Measurements from ENCODE around the gene HMHB1. TPM values are rescaled to one million over a fixed set of nuclear protein-coding genes. Genes with fewer than 3 reads are reported as not detected.

HMHB1 gene
- polyA plus RNA-seq, 1 donor from 2014 or later = not detected

DNA sequence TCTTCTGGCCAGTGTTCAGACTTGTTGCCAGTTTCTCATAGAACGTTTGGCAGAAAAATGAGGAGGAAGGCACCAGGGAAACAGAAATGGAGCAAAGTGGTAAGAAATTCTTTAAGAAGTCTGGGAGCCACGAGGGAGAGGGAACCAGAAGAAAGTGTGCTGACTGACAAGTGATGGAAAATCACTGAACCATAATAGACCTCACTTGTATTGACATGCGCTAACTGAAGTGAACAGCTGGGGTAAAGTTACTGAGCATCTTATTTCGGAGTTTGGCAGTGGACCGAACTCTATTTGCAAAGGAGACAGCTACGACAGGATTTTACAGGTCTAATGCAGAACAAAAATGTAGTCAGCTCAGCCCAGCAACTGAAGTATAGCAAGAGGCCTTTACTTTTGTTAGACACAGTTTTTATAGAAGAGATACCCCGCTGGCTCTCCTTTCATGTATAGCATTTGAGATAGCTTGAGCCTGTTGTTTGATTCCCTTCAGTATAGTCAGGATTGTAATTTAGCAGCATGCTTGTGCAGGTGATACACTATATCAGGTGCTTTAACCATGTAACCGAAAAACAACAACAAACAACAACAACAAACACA, 53.6 kb downstream of the HMHB1 start:
- no peaks in the 10 kb centered on the region for H3K27me3 ChIP-seq (ENCODE audit: insufficient read depth, low read depth, low read length)
- no peak overlapping the region for H3K4me2 ChIP-seq (ENCODE audit: low read length)
- H3F3A ChIP-seq (ENCODE audit: insufficient read depth, low read length, poor library complexity, severe bottlenecking) = no peaks in the 10 kb centered on the region
- H3K9me3 ChIP-seq (ENCODE audit: low read length) = no peaks in the 10 kb centered on the region
- no peak for TF ChIP-seq TAF1 (IDR thresholded peaks at IDR 0.05; ENCODE audit: low read depth)
- TF ChIP-seq, protein P1, sequence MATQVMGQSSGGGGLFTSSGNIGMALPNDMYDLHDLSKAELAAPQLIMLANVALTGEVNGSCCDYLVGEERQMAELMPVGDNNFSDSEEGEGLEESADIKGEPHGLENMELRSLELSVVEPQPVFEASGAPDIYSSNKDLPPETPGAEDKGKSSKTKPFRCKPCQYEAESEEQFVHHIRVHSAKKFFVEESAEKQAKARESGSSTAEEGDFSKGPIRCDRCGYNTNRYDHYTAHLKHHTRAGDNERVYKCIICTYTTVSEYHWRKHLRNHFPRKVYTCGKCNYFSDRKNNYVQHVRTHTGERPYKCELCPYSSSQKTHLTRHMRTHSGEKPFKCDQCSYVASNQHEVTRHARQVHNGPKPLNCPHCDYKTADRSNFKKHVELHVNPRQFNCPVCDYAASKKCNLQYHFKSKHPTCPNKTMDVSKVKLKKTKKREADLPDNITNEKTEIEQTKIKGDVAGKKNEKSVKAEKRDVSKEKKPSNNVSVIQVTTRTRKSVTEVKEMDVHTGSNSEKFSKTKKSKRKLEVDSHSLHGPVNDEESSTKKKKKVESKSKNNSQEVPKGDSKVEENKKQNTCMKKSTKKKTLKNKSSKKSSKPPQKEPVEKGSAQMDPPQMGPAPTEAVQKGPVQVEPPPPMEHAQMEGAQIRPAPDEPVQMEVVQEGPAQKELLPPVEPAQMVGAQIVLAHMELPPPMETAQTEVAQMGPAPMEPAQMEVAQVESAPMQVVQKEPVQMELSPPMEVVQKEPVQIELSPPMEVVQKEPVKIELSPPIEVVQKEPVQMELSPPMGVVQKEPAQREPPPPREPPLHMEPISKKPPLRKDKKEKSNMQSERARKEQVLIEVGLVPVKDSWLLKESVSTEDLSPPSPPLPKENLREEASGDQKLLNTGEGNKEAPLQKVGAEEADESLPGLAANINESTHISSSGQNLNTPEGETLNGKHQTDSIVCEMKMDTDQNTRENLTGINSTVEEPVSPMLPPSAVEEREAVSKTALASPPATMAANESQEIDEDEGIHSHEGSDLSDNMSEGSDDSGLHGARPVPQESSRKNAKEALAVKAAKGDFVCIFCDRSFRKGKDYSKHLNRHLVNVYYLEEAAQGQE (IDR thresholded peaks at IDR 0.05; ENCODE audit: borderline replicate concordance) = no peak
- TF ChIP-seq EP300 (conservative IDR thresholded peaks at IDR 0.05; ENCODE audit: poor library complexity, severe bottlenecking) = no peak
- no peak for TF ChIP-seq POLR2AphosphoS5 (IDR thresholded peaks at IDR 0.05)
- no peak for TF ChIP-seq RAD21 (conservative IDR thresholded peaks at IDR 0.05)
- no peak for TF ChIP-seq MXI1 (conservative IDR thresholded peaks at IDR 0.05; ENCODE audit: poor library complexity, severe bottlenecking)
- no peak for TF ChIP-seq EZH2 (IDR thresholded peaks at IDR 0.05; ENCODE audit: borderline replicate concordance, insufficient read depth, low read length, poor library complexity, severe bottlenecking)
- TF ChIP-seq, protein P2, sequence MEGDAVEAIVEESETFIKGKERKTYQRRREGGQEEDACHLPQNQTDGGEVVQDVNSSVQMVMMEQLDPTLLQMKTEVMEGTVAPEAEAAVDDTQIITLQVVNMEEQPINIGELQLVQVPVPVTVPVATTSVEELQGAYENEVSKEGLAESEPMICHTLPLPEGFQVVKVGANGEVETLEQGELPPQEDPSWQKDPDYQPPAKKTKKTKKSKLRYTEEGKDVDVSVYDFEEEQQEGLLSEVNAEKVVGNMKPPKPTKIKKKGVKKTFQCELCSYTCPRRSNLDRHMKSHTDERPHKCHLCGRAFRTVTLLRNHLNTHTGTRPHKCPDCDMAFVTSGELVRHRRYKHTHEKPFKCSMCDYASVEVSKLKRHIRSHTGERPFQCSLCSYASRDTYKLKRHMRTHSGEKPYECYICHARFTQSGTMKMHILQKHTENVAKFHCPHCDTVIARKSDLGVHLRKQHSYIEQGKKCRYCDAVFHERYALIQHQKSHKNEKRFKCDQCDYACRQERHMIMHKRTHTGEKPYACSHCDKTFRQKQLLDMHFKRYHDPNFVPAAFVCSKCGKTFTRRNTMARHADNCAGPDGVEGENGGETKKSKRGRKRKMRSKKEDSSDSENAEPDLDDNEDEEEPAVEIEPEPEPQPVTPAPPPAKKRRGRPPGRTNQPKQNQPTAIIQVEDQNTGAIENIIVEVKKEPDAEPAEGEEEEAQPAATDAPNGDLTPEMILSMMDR (IDR thresholded peaks at IDR 0.05; ENCODE audit: poor library complexity, severe bottlenecking) = no peak
- TF ChIP-seq SMC3 (conservative IDR thresholded peaks at IDR 0.05; ENCODE audit: poor library complexity) = no peak
- H4K20me1 ChIP-seq (ENCODE audit: insufficient read depth) = no peaks in the 10 kb centered on the region
- H3K36me3 ChIP-seq (ENCODE audit: insufficient read depth, low read length) = no peaks in the 10 kb centered on the region
- H3K79me2 ChIP-seq (replicated peaks; ENCODE audit: insufficient read depth, low read length) = no peaks in the 10 kb centered on the region
- no peak overlapping the region for H3K27ac ChIP-seq (ENCODE audit: low read length)
- H3K9me2 ChIP-seq (ENCODE audit: insufficient read depth, low read length) = no peaks in the 10 kb centered on the region
- no peak overlapping the region for H3K9ac ChIP-seq (ENCODE audit: low read length)
- no peak overlapping the region for H3K4me3 ChIP-seq (ENCODE audit: low read length)
- H2AFZ ChIP-seq (ENCODE audit: low read depth, low read length) = no peak overlapping the region
